GM20431 (cell line): Measurements from ENCODE around the gene GPR42.

ENCODE experiments used
- in situ Hi-C: fragments of 300-500 bp; cut with MseI, MboI; formaldehyde crosslinking; loops from one replicate; pipeline ENCODE4 v1.15.0; 2020; ENCODE audit warnings: low sequenced_read_pairs; ENCODE audit not compliant: unreplicated experiment

GPR42 gene

DNA sequence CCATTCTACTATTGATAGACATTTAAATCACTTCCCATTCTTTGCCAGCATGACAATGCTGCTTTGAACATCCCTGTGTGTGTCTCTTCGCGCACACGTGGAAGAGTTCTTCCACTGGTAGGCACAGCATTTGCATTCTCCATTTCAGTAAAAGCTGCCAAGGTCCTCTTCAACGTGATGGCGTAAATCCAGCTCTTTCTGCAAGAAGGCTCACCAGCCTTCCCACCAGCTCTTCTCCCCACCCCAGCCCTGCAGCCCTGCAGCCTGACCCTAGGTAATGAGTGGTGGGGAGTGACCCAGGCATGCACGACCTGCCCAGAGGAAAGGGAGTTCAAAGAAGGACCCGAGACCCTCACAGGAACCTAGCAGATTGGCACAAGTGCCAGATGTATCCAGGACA, 45.5 kb downstream of the GPR42 start:
- in situ Hi-C loops, result no loop called here

DNA sequence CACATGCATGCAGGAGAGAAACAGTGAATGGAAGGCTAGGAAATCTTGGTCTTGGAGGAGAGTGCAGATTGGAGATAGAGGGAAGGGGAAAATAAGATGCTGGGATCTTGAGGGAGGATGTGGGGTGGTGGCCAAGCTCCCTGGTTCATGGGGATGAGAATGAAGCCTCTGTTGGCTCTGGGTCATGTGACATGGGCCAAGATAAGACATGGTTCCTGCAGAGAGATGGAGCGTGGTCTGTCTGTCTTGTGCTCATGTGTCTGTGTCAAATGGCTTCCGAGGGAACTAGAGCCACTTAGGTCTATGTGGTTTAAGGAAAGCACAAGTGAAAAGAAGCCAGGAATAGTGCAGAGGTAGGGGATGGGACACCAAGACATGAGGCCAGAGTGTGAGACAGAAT, 46.4 kb downstream of the GPR42 start:
- in situ Hi-C loops, result no loop called here

DNA sequence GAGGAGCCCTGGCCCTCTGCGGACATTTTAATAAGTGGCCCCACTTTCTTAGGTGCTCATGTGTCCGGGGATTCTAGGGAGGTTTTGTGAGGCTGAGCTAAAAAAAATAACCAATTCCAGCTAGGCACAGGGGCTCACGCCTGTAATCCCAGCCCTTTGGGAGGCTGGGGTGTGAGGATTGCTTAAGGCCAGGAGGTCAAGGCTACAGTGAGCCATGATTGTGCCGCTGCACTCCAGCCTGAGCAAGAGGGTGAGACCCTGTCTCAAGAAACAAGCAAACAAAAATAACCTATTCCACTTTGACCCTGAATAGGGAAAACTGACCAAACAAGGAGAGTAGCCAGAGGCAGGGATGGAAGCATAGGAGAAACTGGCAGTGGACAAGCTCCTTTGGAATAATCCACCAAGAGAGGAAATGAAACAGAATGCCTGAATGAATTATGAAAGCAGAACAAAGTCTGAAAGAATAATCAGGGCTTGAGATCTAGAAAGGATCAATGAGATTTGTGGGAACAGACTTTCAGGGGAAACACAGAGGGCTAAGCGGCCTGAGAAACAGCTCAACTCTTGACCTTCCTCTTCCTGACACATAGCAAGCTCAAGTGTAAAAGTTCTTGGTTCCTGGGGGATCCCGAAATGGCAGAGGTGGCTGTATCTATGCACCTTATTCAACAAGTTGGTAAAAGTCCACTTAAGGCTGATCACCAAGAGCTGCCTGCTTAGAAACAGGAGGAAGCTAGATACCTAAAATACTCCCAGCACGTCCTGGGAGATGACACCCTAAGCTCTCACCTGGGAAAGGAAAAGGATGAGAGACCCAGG, 47.1 kb downstream of the GPR42 start:
- in situ Hi-C loops, result no loop called here

DNA sequence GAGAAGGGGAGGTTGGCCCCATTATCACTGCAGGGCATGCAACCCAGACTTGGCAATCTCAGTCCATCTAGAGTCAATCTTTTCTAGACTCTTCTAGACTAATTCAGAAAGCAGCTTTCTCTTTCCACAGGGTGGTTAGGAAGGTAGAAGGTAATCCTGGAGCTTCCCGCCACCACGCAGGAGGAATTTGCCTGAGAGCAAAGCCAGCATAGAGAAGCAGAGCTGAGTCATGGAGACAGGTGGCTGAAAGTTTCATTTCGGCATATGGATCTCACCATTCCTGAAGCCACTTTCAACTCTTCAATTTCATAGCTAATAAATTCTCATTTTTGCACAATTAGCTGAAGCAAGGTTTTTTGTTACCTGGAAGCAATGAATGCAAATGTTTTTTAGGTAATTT, 48.2 kb downstream of the GPR42 start:
- in situ Hi-C loops, result no loop called here

DNA sequence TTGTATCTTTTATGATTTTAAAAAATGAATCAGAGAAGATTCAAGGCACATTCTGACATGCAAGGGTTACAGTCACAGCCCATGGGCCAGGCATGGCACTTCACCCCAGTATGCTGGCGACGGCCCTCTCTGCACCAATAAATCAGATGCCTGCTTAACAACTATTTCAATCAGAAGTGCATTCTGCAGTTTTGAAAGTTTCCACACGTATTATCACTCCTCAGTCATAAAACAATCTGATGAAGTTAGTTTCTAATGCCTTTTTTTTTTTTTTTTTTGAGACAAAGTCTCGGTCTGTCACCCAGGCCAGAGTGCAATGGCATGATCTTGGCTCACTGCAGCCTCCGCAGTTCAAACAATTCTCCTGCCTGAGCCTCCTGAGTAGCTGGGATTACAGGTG, 48.9 kb downstream of the GPR42 start:
- in situ Hi-C loops, result no loop called here

DNA sequence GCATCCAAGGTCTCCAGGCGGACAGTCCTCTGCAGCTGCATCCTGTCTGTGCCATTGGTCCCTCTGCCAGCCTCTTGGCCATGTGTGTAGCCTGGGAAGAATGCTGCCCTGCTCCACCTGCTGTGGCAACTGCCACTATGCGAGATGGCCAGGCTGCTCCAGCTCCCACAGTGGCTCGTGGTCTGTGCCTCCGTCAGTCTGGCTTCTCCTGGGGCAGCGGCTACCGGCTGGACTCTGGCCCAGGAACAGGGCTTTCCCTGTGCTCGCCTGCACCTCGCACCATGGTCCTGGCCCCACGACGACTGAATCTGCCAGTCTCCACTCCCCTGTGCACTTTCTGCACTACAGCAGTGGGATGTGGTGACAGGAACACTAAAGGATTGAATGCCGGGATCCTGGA, 50.5 kb downstream of the GPR42 start:
- in situ Hi-C loops, result no loop called here
